Endothelial cell of umbilical vein (primary cell): Measurements from ENCODE around the gene DDX10.

Experiments used
- CTCF ChIP-seq, 2 donors: IDR thresholded peaks; 1 replicate in 1 of 2; 2 replicates in 1 of 2; pipeline ENCODE4 v1.5.1; 2011; ENCODE audit warnings: low read length in 2 of 2, mild to moderate bottlenecking in 2 of 2, moderate library complexity in 2 of 2, control low read depth in 1 of 2, inconsistent platforms in 1 of 2, low read depth in 1 of 2; ENCODE audit not compliant: insufficient read depth in 1 of 2; ENCODE audit errors: extremely low read depth in 1 of 2
- EZH2 ChIP-seq: IDR thresholded peaks from 2 replicates; pipeline ENCODE4 v1.6.1; 2012; ENCODE audit warnings: borderline replicate concordance, low read depth, mild to moderate bottlenecking, moderate library complexity, low read length, inconsistent platforms; ENCODE audit not compliant: severe bottlenecking
- FOS ChIP-seq: IDR thresholded peaks from 2 replicates; pipeline ENCODE4 v1.6.1; 2011; ENCODE audit warnings: mild to moderate bottlenecking, low read length, moderate library complexity, borderline replicate concordance; ENCODE audit not compliant: insufficient read depth
- GATA2 ChIP-seq: IDR thresholded peaks from 2 replicates; pipeline ENCODE4 v1.7.0; 2011; ENCODE audit warnings: low read depth, mild to moderate bottlenecking, moderate library complexity, mixed read lengths, low read length; ENCODE audit not compliant: insufficient read length, insufficient read depth
- JUN ChIP-seq: IDR thresholded peaks from 2 replicates; pipeline ENCODE4 v1.6.1; 2011; ENCODE audit warnings: borderline replicate concordance, low read depth; ENCODE audit not compliant: insufficient read length, insufficient read depth
- MAX ChIP-seq: IDR thresholded peaks from 2 replicates; pipeline ENCODE4 v1.6.1; 2011; ENCODE audit not compliant: insufficient read depth, insufficient read length
- MYC ChIP-seq: IDR thresholded peaks from one replicate; pipeline ENCODE4 v1.6.1; 2011; ENCODE audit warnings: mild to moderate bottlenecking, low read depth, low read length
- POLR2A ChIP-seq: IDR thresholded peaks from 2 replicates; pipeline ENCODE4 v1.6.1; 2012; ENCODE audit warnings: low read depth, mild to moderate bottlenecking, control low read depth, low read length
- POLR2AphosphoS5 ChIP-seq: IDR thresholded peaks from 2 replicates; pipeline ENCODE4 v1.6.1; 2012; ENCODE audit warnings: low read depth, mild to moderate bottlenecking, control low read depth, low read length, moderate library complexity; ENCODE audit not compliant: insufficient read depth

DNA sequence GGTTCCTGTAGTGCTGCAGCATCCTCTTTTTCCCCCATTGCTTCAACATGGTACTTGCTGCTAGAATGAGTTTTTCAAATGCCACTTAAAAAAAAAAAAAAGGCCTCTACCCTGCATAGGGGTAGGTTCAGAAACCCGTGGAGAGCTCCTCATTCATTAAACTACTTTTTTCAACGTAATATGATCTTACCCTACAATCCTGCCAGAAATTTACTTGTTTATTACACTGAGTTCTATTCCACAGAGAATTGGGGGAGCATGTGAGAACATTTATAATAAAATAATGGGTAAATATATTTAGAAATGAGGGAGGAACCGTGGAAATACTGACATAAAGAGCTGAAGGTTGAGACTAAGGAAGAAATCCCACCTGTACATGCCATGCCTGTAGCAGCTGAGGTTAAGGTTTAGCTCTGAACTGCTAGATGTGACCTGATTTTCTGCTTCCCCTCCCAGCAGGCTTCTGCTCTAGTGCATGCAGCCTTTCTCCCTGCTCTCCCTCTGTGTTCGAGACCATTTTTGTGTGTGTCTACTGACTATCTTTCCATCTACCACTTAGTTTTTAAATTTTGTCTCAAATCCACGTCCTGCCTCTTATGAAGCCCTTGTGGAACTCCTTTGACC lies 225.7 kb downstream of the DDX10 start:
- TF ChIP-seq POLR2A (no peak), CTCF (IDR thresholded peaks at IDR 0.05; ENCODE audit: extremely low read depth in 1 of 2, insufficient read depth in 1 of 2, low read depth in 1 of 2, low read length in 2 of 2) (no peak), EZH2 (no peak), JUN (no peak), GATA2 (no peak), POLR2AphosphoS5 (no peak), MYC (no peak), MAX (no peak), FOS (no peak)
